Activated naive CD8-positive, alpha-beta T cell treated with anti-CD3 and anti-CD28 coated beads, Interleukin-2, amount 50 U/mL, for 24 hours (primary cell): ENCODE data around the gene MB21D2.

Experiments
- ATAC-seq: fragments of 150-1000 bp; cut with Tn5 transposase; one replicate; pipeline ENCODE4 v1.10.0; 2021
- DNase-seq: peaks from one replicate; pipeline ENCODE4 v3.0.0; 2021
- H3K27ac Mint-ChIP-seq: one replicate; pipeline ENCODE4 v1.8.0; 2021; ENCODE audit warnings: mild to moderate bottlenecking, mixed read lengths
- H3K27me3 Mint-ChIP-seq: one replicate; pipeline ENCODE4 v1.8.0; 2021; ENCODE audit warnings: mixed read lengths
- H3K36me3 Mint-ChIP-seq: one replicate; pipeline ENCODE4 v1.8.0; 2021; ENCODE audit warnings: low read depth, mixed read lengths
- H3K4me1 Mint-ChIP-seq: one replicate; pipeline ENCODE4 v1.8.0; 2021; ENCODE audit warnings: mixed read lengths
- H3K4me3 Mint-ChIP-seq: one replicate; pipeline ENCODE4 v1.8.0; 2021; ENCODE audit warnings: mild to moderate bottlenecking, moderate library complexity, mixed read lengths
- H3K9me3 Mint-ChIP-seq: one replicate; pipeline ENCODE4 v1.8.0; 2021; ENCODE audit warnings: mixed read lengths

MB21D2 gene

GRCh38 chr3:192890347-192891335 lies 27.0 kb downstream of the MB21D2 start:
- H3K4me1 Mint-ChIP-seq = peaks cover 88% of the 10 kb centered on the region
- no peak for ATAC-seq
- peaks cover 3% of the 10 kb centered on the region for H3K36me3 Mint-ChIP-seq
- H3K27ac Mint-ChIP-seq = no peak overlapping the region
- no peak for DNase-seq
- no peaks in the 10 kb centered on the region for H3K9me3 Mint-ChIP-seq
- no peak overlapping the region for H3K4me3 Mint-ChIP-seq
- peaks cover 31% of the 10 kb centered on the region for H3K27me3 Mint-ChIP-seq

- DNase-seq (no peak), ATAC-seq (no peak)
- Mint-ChIP-seq H3K9me3 (no peaks in the 10 kb centered on the region), H3K27me3 (peaks cover 25% of the 10 kb centered on the region), H3K36me3 (peaks cover 1% of the 10 kb centered on the region), H3K4me1 (peaks cover 86% of the 10 kb centered on the region), H3K4me3 (no peak overlapping the region), H3K27ac (no peak overlapping the region)
Measured at GRCh38 chr3:192889679-192890078, 28.0 kb downstream of the MB21D2 start.

GRCh38 chr3:192888190-192888589 lies 29.5 kb downstream of the MB21D2 start:
- H3K27me3 Mint-ChIP-seq = peaks cover 21% of the 10 kb centered on the region
- no peak overlapping the region for H3K27ac Mint-ChIP-seq
- H3K9me3 Mint-ChIP-seq = no peaks in the 10 kb centered on the region
- peaks cover 72% of the 10 kb centered on the region for H3K4me1 Mint-ChIP-seq
- no peaks in the 10 kb centered on the region for H3K36me3 Mint-ChIP-seq
- DNase-seq (no peak), ATAC-seq (no peak)
- H3K4me3 Mint-ChIP-seq = no peak overlapping the region

- Mint-ChIP-seq H3K27me3 (peaks cover 21% of the 10 kb centered on the region), H3K9me3 (no peaks in the 10 kb centered on the region), H3K36me3 (no peaks in the 10 kb centered on the region), H3K4me1 (peaks cover 67% of the 10 kb centered on the region), H3K4me3 (no peak overlapping the region), H3K27ac (no peak overlapping the region)
- ATAC-seq (no peak), DNase-seq (no peak)
Measured at GRCh38 chr3:192887701-192888100, 30.0 kb downstream of the MB21D2 start.

GRCh38 chr3:192887047-192887446 lies 30.6 kb downstream of the MB21D2 start:
- H3K36me3 Mint-ChIP-seq = no peaks in the 10 kb centered on the region
- H3K4me3 Mint-ChIP-seq = no peak overlapping the region
- H3K27ac Mint-ChIP-seq = peak overlapping the region; percentile 14
- no peaks in the 10 kb centered on the region for H3K9me3 Mint-ChIP-seq
- peaks cover 21% of the 10 kb centered on the region for H3K27me3 Mint-ChIP-seq
- H3K4me1 Mint-ChIP-seq = peaks cover 61% of the 10 kb centered on the region
- no peak for DNase-seq
- ATAC-seq = no peak

GRCh38 chr3:192884777-192885773 lies 32.6 kb downstream of the MB21D2 start:
- H3K4me3 Mint-ChIP-seq = no peak overlapping the region
- no peaks in the 10 kb centered on the region for H3K9me3 Mint-ChIP-seq
- no peak overlapping the region for H3K27ac Mint-ChIP-seq
- H3K27me3 Mint-ChIP-seq = peaks cover 17% of the 10 kb centered on the region
- no peaks in the 10 kb centered on the region for H3K36me3 Mint-ChIP-seq
- H3K4me1 Mint-ChIP-seq = peaks cover 44% of the 10 kb centered on the region
- DNase-seq = no peak
- ATAC-seq = no peak

GRCh38 chr3:192883512-192883911 lies 34.1 kb downstream of the MB21D2 start:
- Mint-ChIP-seq H3K9me3 (no peaks in the 10 kb centered on the region), H3K4me3 (no peak overlapping the region), H3K27ac (no peak overlapping the region), H3K36me3 (no peaks in the 10 kb centered on the region), H3K27me3 (peaks cover 6% of the 10 kb centered on the region), H3K4me1 (peaks cover 29% of the 10 kb centered on the region)
- no peak for ATAC-seq
- no peak for DNase-seq

GRCh38 chr3:192881159-192881786 lies 36.4 kb downstream of the MB21D2 start:
- DNase-seq (no peak), ATAC-seq (no peak)
- Mint-ChIP-seq H3K27me3 (no peaks in the 10 kb centered on the region), H3K27ac (no peak overlapping the region), H3K4me3 (no peak overlapping the region), H3K4me1 (peaks cover 9% of the 10 kb centered on the region), H3K9me3 (no peaks in the 10 kb centered on the region), H3K36me3 (no peaks in the 10 kb centered on the region)

- no peaks in the 10 kb centered on the region for H3K9me3 Mint-ChIP-seq
Measured at GRCh38 chr3:192880313-192880712, 37.3 kb downstream of the MB21D2 start.

GRCh38 chr3:192879346-192880031 lies 38.2 kb downstream of the MB21D2 start:
- H3K36me3 Mint-ChIP-seq = no peaks in the 10 kb centered on the region
- no peak for DNase-seq

More at GRCh38 chr3:192880313-192880712, 37.3 kb downstream of the MB21D2 start:
- Mint-ChIP-seq H3K27me3 (no peaks in the 10 kb centered on the region), H3K4me1 (peaks cover 3% of the 10 kb centered on the region), H3K36me3 (no peaks in the 10 kb centered on the region), H3K27ac (no peak overlapping the region), H3K4me3 (no peak overlapping the region)
- ATAC-seq = no peak
- no peak for DNase-seq

GRCh38 chr3:192875971-192876565 lies 41.6 kb downstream of the MB21D2 start:
- no peak overlapping the region for H3K27ac Mint-ChIP-seq

More at GRCh38 chr3:192879346-192880031, 38.2 kb downstream of the MB21D2 start:
- Mint-ChIP-seq H3K27ac (no peak overlapping the region), H3K4me3 (no peak overlapping the region), H3K9me3 (no peaks in the 10 kb centered on the region), H3K4me1 (no peaks in the 10 kb centered on the region), H3K27me3 (no peaks in the 10 kb centered on the region)
- ATAC-seq = no peak

GRCh38 chr3:192870822-192871221 lies 46.8 kb downstream of the MB21D2 start:
- no peaks in the 10 kb centered on the region for H3K4me1 Mint-ChIP-seq
- no peak overlapping the region for H3K27ac Mint-ChIP-seq
- H3K36me3 Mint-ChIP-seq = no peaks in the 10 kb centered on the region
- no peak overlapping the region for H3K4me3 Mint-ChIP-seq
- H3K27me3 Mint-ChIP-seq = peaks cover 4% of the 10 kb centered on the region
- DNase-seq = no peak
- no peak for ATAC-seq
- H3K9me3 Mint-ChIP-seq = no peaks in the 10 kb centered on the region

More at GRCh38 chr3:192875971-192876565, 41.6 kb downstream of the MB21D2 start:
- DNase-seq (no peak), ATAC-seq (no peak)
- peaks cover 4% of the 10 kb centered on the region for H3K27me3 Mint-ChIP-seq
- no peaks in the 10 kb centered on the region for H3K9me3 Mint-ChIP-seq
- no peak overlapping the region for H3K4me3 Mint-ChIP-seq
- H3K36me3 Mint-ChIP-seq = no peaks in the 10 kb centered on the region
- H3K4me1 Mint-ChIP-seq = no peaks in the 10 kb centered on the region
